Bronchial epithelial cell (primary cell): ENCODE data around the gene RTN4RL1. TPM values are rescaled to one million over a fixed set of nuclear protein-coding genes. Genes with fewer than 3 reads are reported as not detected.

Experiments used
- DNase-seq: peaks from one replicate; pipeline ENCODE4 v3.0.0-alpha.2; 2010; ENCODE audit warnings: low read depth
- FAIRE-seq: peaks from 2 replicates; lab custom pipeline; 2011; peaks lifted over from hg19 to GRCh38; lab: Jason Lieb, UNC
- H3K27me3 ChIP-seq: 2 replicates; pipeline ENCODE4 v1.5.1; 2011; ENCODE audit warnings: low read length; ENCODE audit not compliant: control insufficient read depth, insufficient read depth
- H3K36me3 ChIP-seq: 2 replicates; pipeline ENCODE4 v1.5.1; 2011; ENCODE audit warnings: low read length; ENCODE audit not compliant: control insufficient read depth, insufficient read depth
- H3K4me3 ChIP-seq: 2 replicates; pipeline ENCODE4 v1.5.1; 2011; ENCODE audit warnings: mild to moderate bottlenecking, low read depth, low read length, control low read depth
- CTCF ChIP-seq: IDR thresholded peaks from 2 replicates; pipeline ENCODE4 v1.5.1; 2011; ENCODE audit warnings: mild to moderate bottlenecking, moderate library complexity, low read length, control low read depth, inconsistent platforms; ENCODE audit not compliant: insufficient read depth, severe bottlenecking
- total RNA-seq: library from RNA; depleted of rRNA; stranded (reverse); fragments of >200 nt; gene quantifications from 2 replicates; pipeline ENCODE4 v1.2.1, GENCODE V29; 2014

The RTN4RL1 gene
- total RNA-seq, 1 donor from 2014 or later, result 0.26 TPM

GRCh38 chr17:1965556-1966273, 59.4 kb downstream of the RTN4RL1 start:
- TF ChIP-seq CTCF, result no peak

GRCh38 chr17:1963250-1963649, 61.9 kb downstream of the RTN4RL1 start:
- DNase-seq, result no peak
- TF ChIP-seq CTCF, result no peak
- FAIRE-seq, result no peak
- H3K27me3 ChIP-seq, result peaks cover 4% of the 10 kb centered on the region
- no peak overlapping the region for H3K4me3 ChIP-seq
- H3K36me3 ChIP-seq, result no peaks in the 10 kb centered on the region

More at GRCh38 chr17:1965556-1966273, 59.4 kb downstream of the RTN4RL1 start:
- Histone ChIP-seq H3K4me3 (no peak overlapping the region), H3K27me3 (peaks cover 2% of the 10 kb centered on the region), H3K36me3 (no peaks in the 10 kb centered on the region)
- FAIRE-seq (no peak), DNase-seq (no peak)

- Histone ChIP-seq H3K4me3 (no peak overlapping the region), H3K27me3 (peaks cover 2% of the 10 kb centered on the region), H3K36me3 (no peaks in the 10 kb centered on the region)
- DNase-seq (no peak), FAIRE-seq (no peak)
- TF ChIP-seq CTCF, result no peak
These were observed 63.9 kb downstream of the RTN4RL1 start for GRCh38 chr17:1961189-1961588.

GRCh38 chr17:1960545-1960912, 64.6 kb downstream of the RTN4RL1 start:
- H3K36me3 ChIP-seq, result no peaks in the 10 kb centered on the region
- H3K4me3 ChIP-seq, result no peak overlapping the region
- DNase-seq, result no peak
- TF ChIP-seq CTCF, result no peak
- FAIRE-seq, result no peak
- peaks cover 2% of the 10 kb centered on the region for H3K27me3 ChIP-seq

GRCh38 chr17:1959871-1960544, 65.1 kb downstream of the RTN4RL1 start:
- DNase-seq (no peak), FAIRE-seq (no peak)
- no peaks in the 10 kb centered on the region for H3K36me3 ChIP-seq
- H3K4me3 ChIP-seq, result no peak overlapping the region
- H3K27me3 ChIP-seq, result peaks cover 2% of the 10 kb centered on the region
- no peak for TF ChIP-seq CTCF
